Stomach (tissue), 4 donors: ENCODE measurements around the gene LDLRAD3.

Source experiments
- CTCF ChIP-seq, 7 experiments: fragments of 450-650 bp in 4 of 7; fragments of 200-600 bp in 3 of 7; sonication (generic) in 3 of 7; IDR thresholded peaks; one replicate each; pipeline ENCODE4 v1.5.1; 2016 to 2019; ENCODE audit warnings: antibody characterized with exemption in 7 of 7, control low read depth in 2 of 7, mild to moderate bottlenecking in 1 of 7
- POLR2A ChIP-seq, 4 donors: fragments of 450-650 bp; IDR thresholded peaks; one replicate each; pipeline ENCODE4 v1.6.1; 2016; ENCODE audit warnings: antibody characterized with exemption in 4 of 4, control low read depth in 2 of 4, mild to moderate bottlenecking in 1 of 4, moderate library complexity in 1 of 4

- TF ChIP-seq CTCF (IDR thresholded peaks at IDR 0.05) = no peak
- TF ChIP-seq POLR2A (IDR thresholded peaks at IDR 0.05) = no peak
Observed at GRCh38 chr11:35934271-35934670, 9.6 kb upstream of the LDLRAD3 start.
